GM21381 (cell line): ENCODE results near the gene CCNC.
"Not testable (repeated sequence)": the region's sequence is repeated elsewhere in the genome, so short reads cannot be mapped to it uniquely, and the experiment has no call there.

Source experiments
- ATAC-seq: cut with Tn5 transposase; IDR thresholded peaks from one replicate; pipeline ENCODE4 v1.9.1; 2021; ENCODE audit warnings: mild to moderate bottlenecking, moderate library complexity; ENCODE audit not compliant: unreplicated experiment

Gene CCNC

DNA sequence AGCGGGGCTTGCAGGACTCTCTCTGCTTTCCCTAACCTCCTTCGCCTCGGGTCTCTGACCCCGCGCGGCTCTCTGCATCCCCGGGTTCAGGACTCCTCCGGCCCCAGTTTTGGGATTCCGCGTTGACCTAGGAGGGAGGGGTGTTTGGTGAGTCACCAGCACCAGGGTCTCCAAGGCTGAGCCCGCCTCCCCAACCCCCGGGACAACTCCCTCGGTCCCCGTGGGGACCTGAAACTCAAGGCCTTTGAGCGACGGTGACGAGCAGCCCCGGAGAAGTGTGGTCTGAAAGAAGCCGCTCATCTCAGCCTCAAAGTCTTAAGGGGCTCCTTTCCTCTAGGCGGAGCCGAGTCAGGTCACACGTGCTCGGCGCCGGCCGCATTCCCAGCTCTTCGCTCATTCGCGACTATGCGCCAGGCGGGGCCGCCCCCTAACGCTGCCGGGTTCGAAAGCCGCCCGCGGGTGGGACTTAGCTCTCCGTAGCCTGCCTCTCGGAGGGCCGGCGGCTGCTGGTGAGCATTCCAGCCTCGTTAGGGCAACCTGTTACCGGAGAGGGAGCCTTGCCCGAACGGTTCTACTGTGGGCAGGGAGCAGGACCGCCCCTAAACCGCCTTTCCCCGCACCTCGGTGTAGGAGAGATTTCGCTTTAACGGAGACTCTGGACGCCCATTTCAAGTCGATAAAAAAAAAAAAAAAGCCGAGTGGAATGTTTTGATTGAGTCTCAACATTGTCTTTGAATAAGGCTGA lies 35.1 kb upstream of the CCNC start:
- peak; percentile 42 for ATAC-seq

DNA sequence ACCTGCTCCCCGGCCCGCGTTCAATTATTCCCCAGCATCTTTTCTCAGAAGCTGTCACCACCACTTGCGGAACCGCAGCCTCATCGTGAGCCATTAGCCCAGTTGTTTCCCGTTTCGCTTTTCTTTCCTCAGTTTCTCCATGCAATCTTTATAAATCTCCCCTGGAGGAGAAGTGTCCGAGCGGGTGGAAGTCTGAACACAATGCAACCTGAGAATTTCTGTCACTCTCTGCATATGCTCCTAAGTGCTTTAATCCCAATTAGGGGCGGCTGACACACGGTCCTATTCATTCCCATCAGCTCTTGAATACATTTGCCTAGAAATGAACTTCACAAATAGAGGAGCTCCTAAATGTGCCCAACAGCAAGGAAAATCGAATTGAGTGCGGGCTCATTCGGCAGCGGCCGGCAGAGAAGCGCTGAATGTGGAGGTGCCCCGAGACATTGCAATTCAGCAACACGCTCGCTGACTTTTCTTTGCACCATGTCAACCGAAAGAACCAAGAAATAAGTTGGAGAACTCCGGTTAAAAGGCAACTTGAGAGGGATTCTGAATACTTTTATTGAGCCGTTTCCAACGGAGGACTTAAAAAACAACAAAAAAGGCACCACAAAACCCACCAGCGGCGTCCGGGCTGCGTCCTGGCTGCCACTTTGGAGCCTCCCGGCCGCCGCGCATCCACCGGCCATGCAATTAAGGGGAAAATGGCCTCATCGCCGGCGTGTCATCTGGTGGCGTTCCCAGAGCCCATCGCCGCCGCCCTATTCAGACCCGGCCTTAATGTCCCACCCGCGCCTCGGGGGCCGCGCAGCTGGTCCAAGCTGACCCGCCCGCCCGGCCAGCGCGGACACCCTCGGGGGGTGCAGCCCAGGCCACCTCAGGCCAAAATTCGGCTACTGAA lies 34.3 kb upstream of the CCNC start:
- ATAC-seq = peak; percentile 29

DNA sequence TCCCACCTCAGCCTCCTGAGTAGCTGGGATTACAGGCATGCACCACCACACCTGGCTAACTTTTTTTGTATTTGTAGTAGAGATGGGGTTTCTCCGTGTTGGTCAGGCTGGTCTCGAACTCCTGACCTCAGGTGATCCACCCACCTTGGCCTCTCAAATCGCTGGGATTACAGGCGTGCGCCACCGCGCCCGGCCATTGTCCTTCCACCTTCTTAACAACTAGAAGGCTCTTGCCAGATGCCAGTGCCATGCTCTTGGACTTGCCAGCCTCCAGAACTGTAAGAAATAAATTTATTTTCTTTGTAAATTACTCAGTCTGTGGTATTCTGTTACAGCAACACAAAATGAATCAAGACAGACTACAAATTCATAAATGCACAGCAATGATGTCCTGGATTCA lies 26.2 kb upstream of the CCNC start:
- not testable (repeated sequence) for ATAC-seq

DNA sequence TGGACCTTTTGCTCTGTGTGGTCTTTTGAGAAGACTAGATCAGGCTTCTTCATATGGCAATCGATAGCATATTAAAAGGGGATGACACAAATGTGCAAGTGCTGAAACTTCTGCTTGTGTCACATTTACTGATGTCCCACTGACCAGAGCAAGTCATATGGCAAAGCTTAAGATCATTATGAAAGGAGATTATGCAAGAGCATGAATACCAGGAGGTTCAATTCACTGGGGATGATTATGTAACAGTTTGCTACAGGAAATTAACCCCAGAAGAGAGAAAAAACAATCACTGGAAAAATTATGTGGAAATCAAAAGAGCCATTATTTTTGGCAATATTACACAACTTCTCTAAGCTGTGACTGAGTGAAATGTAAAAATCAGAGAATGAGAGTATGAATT lies 24.4 kb upstream of the CCNC start:
- no peak for ATAC-seq

DNA sequence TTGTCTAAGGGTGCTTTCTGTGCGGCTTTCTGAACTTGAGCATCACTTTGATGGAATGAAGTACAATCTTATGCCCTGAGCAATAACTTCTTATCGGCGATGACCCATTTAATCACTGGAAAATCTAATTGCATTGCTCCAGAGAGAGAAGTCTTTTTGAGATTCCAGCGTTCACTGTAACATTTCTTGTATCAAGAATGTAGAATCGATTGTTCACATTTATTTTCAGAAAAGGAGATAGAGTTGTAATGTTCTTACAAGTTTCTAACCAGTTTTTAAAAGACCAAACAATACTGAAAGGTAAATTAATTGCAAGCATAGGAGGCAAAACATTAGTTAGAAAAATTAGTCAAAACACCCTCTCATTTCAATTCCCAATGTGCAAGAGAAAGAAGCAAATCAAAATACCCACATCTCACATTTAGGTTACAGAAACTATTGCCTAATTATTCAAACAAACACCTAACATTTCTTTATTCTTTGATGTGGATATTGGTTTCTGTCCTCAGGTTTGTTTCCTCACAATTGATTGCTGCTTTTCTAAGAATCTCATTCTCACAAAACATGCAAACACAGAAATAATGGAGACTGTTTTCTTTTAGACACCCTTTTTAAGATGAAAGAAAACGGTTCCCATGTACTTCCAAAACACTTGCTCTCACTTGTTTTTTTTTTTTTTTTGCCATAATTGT lies 23.4 kb upstream of the CCNC start:
- no peak for ATAC-seq

DNA sequence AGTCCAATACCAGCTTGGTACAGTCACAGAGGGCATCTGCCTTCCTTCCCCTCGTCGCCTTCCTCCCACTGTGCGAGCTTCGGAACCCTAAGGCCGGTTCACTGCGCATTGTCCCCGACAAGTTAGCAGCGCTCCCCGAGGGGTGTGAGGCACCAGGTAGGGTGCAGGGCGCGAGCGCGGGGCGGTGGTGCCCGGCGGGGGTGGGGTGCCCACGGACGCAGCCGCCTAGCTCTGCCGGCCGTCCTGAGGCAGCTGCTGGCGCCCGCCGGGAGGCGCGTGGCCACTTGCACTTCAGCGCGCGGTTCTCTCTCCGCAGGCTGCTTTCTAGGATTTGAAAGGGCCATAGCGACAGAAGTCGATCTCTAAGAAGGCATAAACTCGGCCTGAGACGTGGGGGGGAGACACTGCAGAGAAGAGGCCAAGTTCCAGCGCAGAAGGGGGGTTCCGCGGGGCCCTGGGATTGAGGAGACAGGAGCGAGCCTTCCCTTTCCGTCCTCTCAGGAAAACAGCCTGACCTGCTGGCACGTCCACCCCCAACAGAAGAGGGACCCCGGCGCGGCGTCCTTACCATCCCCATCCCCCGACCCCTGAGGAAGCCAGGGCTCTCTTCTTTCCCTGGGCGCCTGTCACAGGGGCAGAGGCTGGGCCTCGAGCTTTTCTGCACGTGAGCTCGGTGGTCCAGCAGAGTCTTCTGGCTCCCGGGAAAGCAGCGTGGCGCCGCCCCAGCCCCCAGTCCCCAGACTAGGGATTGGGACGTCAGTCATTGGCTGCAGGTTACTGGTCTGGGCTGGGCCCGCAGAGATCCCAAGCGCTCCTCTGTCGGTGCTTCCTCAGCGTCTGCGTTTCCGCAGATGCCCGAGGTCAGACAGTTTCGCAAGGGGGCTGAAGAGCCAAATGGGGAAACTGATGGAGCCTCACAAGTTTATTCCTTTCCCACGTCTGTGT lies 22.5 kb upstream of the CCNC start:
- no peak for ATAC-seq

DNA sequence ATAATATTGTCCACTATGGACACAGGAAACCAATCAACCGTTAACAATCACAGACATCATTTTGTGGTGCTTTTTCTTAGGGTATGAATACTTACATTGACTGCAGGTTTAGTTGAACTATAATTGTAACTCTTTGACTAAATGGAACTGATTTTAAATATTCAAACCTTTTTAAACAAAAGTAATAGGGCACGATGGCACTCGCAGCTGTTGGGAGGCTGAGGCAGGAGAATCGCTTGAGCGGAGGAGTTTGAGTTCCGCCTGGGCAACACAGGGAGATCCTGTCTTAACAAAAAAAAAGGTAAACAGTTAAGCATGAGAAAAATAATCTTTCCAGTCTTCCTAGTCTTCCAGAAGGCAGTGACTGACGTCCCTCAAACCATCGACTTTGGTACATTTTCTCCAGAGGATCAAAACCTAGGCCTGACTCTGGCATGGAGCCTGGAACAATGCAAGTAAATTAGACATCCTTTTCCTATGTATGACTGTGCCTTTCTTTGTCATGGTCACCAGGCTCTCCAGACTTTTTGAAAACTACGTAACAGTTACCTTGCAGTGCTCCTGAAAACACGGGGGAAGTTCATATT lies 21.5 kb upstream of the CCNC start:
- ATAC-seq = no peak

DNA sequence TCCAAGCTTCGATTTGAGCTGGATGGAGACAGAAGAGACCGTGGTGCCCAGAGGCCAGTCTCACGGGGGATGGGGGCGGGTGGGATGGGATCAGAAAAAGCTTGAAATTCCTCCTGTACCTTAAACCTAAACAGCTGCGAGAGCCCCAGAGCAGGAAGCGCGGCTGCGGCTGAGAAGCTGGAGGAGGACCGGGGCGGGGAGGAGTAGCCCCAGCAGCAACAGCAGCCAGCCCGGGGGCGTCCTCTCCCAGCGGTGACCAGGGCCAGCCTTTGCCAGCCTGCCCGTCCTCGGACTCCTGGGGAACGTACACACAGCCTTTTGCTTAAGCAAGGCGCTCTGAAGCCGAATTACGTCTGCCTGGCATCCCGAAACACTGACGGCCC lies 20.8 kb upstream of the CCNC start:
- peak; percentile 18 for ATAC-seq

DNA sequence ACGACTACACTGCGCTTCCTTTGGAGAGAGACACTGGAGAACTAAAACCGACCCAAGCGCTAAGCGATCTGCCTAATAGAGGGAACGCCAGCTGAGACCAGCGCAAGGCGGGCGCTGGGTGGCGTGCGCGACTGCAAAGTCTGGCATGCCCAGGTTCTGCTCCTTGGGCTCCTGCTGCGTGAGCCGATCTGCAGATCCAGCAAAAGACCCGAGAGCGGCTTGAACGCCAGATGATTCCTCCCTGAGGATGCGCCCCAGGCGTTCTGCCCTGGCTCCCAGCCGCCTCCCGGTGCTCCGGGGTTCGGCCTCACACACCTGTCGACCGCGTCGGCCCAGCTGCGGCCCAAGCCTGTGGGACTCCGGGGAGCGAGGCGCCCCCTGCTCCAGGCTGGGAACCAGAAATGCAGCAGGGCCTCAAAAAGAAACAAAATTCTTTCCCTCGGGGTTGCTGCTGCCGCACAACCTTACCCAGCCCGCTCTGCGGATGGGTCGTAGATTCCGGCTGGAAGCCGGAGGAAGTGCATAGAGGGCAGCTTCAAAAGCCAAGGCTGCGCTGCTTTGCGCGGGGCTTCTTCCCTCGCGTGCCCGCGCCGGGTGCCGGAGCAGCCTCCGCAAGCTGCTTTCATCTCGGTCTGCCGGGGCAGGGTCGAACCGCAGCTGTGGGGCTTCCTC lies 20.3 kb upstream of the CCNC start:
- peak; percentile 96 for ATAC-seq

DNA sequence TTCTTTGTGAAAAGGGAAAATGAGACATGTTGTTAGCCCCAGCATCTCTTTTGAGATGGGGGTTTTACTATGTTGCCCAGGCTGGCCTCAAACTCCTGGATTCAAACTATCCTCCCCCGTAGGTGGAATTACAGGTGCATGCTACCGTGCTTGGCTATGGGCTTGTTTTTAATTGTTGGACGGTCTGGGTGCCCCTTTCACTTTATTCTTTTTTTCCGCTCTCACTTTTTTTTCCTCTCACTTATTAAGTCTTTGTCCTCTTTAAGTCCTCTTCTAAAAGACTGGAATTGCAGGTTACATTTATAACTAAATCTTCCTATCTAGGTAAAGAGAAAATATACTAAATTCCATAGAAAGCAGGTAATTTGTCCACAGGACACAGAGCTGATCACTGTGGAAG lies 19.3 kb upstream of the CCNC start:
- no peak for ATAC-seq

DNA sequence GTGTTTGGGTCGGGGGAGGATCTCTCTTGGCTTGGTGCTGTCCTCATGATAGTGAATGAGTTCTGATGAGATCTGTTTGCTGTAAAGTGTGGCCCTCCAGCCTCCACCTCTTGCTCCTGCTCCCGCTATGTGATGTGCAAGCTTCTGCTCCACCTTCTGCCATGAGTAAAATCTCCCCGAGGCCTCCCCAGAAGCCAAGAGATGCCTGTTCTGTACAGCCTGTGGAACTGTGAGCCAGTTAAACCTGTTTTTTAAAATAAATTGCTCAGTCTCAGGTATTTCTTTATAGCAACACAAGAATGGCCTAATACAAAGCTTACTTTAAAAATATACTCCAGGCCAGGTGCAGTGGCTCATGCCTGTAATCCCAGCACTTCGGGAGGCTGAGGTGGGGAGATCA lies 11.3 kb upstream of the CCNC start:
- ATAC-seq = no peak

DNA sequence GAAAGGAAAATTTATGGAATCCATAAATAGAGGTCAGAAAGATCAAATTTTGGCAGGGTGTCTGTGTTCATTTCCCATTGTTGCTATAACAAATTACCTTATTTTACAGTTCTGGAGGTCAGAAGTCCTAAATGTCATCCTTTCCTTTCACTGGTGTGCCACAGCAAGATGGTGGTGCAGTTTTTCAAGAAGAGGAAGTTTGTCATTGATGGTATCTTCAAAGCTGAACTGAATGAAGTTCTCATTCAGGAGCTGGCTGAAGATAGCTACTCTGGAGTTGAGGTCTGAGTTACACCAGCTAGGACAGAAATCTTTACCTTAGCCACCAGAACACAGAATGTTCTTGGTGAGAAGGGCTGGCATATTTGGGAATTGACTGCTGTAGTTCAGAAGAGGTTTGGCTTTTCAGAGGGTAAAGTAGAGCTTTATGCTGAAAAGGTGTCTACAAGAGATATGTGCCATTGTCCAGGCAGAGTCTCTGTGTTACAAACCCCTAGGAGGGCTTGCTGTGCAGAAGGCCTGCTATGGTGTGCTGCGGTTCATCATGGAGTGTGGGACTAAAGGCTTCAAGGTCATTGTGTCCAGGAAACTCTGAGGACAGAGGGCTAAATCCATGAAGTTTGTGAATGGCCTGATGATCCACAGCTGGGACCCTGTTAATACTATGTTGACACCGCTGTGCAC lies 7.2 kb upstream of the CCNC start:
- ATAC-seq = no peak

DNA sequence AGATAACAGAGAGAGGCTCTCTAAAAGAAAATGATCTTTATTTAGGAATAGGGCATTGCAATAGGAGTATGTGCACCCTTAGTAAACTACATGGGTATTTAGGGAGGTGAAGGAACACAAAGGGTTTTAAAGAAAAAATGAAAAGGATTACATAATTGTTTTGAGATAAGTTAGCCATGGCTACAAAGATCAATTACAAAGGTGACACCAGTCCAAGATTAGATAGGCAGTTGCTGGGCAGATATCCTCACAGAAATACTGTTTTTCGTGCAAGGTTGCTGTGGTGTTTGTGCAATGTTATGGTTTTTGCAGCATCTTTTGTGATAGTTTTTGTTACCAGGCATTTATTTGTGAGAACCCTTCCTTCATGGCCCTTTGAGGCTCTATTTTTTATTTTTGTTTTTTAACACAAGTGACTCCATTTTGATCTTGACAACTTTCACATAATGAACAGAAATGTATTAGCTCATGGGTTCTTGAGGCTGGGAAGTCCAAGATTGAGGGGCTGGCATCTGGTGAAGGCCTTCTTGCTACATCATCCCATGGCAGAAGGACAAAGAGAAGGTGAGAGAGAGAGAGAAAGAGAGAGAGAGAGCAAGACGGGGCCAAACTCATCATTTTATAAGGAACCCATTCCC lies 5.6 kb upstream of the CCNC start:
- no peak for ATAC-seq

DNA sequence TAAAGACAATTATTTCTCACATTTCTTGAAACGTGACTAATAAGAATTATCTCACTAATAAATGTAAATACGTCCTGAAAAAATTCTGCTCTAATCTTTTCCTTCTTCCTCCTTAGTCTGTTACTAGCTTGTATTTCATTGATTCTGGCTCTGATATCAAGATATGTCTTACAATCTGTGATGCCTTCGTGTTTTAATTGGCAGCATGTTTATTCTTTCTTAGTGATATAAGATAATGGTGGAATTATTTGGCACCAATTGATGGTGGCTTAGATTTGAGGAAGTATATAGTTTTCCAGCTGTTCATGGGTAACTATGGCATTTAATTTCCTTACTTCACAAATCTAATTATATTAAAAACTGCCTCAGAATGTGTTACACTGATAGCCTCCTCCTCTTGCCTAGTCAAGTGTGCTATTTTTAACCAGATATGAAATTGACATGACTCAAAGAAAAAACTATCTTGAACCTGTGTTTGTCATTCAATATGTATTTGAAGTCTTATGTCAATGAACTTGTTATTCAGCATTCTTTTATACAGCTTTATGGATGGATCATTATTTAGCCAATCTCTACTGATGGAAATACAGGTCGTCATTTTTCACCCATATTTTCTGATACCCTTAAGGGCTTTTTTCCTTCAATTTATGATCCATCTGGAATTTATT lies 5.3 kb downstream of the CCNC start:
- no peak for ATAC-seq

DNA sequence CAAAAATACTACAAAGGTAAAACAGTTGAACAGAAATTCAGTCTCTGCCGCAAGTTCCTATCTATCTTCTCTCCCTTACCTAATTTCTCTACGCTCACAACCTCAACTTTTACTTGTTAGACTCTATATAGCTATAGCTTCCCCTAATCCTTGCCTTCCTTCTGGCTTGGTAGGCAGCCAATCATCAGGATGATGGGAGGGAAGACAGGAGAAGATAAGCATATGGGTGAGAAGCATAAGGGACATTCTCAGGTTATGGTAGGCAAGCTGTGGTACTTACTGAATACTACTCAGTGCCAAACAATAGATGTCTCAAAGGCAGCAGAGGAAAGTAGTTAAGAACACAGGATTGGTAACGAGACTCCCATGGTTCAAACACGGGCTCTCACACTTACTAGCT lies 7.8 kb downstream of the CCNC start:
- no peak for ATAC-seq

DNA sequence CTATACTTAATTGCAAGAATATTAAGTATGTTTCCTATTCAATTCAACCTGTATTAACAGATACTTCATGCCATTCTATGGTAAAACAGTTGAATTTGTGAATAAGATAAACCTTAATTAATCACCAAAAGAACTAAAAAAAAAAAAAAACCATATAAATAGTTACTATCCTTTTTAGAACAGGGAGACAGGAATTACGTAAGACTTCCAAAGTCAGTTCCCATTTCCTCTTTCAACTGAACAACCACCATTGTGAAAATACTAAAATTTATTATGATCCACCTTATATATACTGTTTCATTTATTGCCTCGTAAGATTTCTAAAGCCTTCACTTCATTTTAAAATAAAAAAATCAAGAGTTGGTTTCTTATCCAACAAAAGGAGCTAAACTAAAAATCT lies 9.4 kb downstream of the CCNC start:
- no peak for ATAC-seq

DNA sequence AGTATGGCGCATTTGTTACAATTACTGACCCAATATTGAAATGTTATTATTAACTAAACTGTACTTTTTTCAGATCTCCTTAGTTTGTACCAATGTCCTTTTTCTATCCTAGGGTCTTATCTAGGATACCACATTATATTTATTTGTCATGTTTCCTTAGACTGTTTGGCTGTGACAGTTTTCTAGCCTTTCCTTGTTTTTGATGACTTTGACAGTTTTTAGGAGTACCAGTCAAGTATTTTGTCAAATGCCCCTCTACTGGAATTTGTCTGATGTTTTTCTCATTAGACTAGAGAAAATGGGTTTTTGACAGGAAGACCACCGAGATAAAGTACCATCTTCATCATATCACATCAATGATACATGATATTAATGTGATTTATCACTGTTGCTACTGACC lies 14.6 kb downstream of the CCNC start:
- ATAC-seq = no peak
